A549 (cell line): Measurements from ENCODE around the gene SH3PXD2B. TPM values are rescaled to one million over a fixed set of nuclear protein-coding genes. Genes with fewer than 3 reads are reported as not detected.

Experiments
- ATAC-seq, 2 experiments: fragments of 200-7000 bp in 1 of 2; fragments of >200 bp in 1 of 2; cut with Nextera tagmentation in 1 of 2; cut with Tn5 transposase in 1 of 2; 3 replicates each; pipeline versions ENCODE4 v1.8.0 to v1.9.1; 2018 to 2020; ENCODE audit warnings: mild to moderate bottlenecking in 1 of 2, moderate library complexity in 1 of 2
- CTCF ChIA-PET: fragments of 300-600 bp; sonication (Branson Sonifier 250); formaldehyde crosslinking; extraction: SDS; loops from one replicate; lab custom pipeline; 2021; ENCODE audit warnings: antibody characterized with exemption, inconsistent platforms; lab: Yijun Ruan, JAX
- POLR2A ChIA-PET: fragments of 350-600 bp; formaldehyde crosslinking; extraction: SDS; loops from one replicate; lab custom pipeline; 2021; ENCODE audit warnings: antibody characterized with exemption, inconsistent platforms; lab: Yijun Ruan, JAX
- DNase-seq, 2 experiments: peaks; one replicate each; pipeline versions ENCODE4 v3.0.0 to v3.0.0-alpha.2; 2011 to 2016; ENCODE audit warnings: low read depth in 1 of 2, low spot score in 1 of 2
- FAIRE-seq: peaks from 2 replicates; lab custom pipeline; 2011; peaks lifted over from hg19 to GRCh38; lab: Jason Lieb, UNC
- H3K27ac ChIP-seq, 2 experiments: fragments of >200 bp; sonication (Bioruptor Twin); formaldehyde crosslinking; 3 replicates each; pipeline ENCODE4 v1.5.1; 2016 to 2017
- H3K4me1 ChIP-seq: fragments of >200 bp; sonication (Bioruptor Twin); formaldehyde crosslinking; 3 replicates; pipeline ENCODE4 v1.6.1; 2016
- H3K4me2 ChIP-seq: fragments of >200 bp; sonication (Bioruptor Twin); formaldehyde crosslinking; 3 replicates; pipeline ENCODE4 v1.6.1; 2016
- H3K4me3 ChIP-seq: fragments of >200 bp; sonication (Bioruptor Twin); formaldehyde crosslinking; 3 replicates; pipeline ENCODE4 v1.5.1; 2016
- H3K9me3 ChIP-seq: fragments of >200 bp; sonication (Bioruptor Twin); formaldehyde crosslinking; 3 replicates; pipeline ENCODE4 v1.6.1; 2016
- BCL3 ChIP-seq: fragments of >200 bp; sonication (Bioruptor Twin); formaldehyde crosslinking; IDR thresholded peaks from 3 replicates; pipeline ENCODE4 v1.6.1; 2016
- CBX2 ChIP-seq: fragments of 200-600 bp; sonication (generic); IDR thresholded peaks from 2 replicates; pipeline ENCODE4 v1.6.1; 2016; ENCODE audit warnings: low read depth, mild to moderate bottlenecking, borderline replicate concordance
- EHF ChIP-seq: fragments of 250-450 bp; sonication (Bioruptor Pico); IDR thresholded peaks from 2 replicates; pipeline ENCODE4 v1.5.0; 2020; ENCODE audit warnings: mild to moderate bottlenecking
- EP300 ChIP-seq, 2 experiments: fragments of >200 bp; sonication (Bioruptor Twin); formaldehyde crosslinking; IDR thresholded peaks; 2 replicates in 1 of 2; 3 replicates in 1 of 2; pipeline ENCODE4 v1.6.1; 2016 to 2017
- FOSB ChIP-seq: fragments of 250-450 bp; sonication (Bioruptor Pico); IDR thresholded peaks from 2 replicates; pipeline ENCODE4 v1.5.0; 2020; ENCODE audit warnings: mild to moderate bottlenecking, moderate library complexity
- GATA3 ChIP-seq: IDR thresholded peaks from 2 replicates; pipeline ENCODE4 v1.6.1; 2012; ENCODE audit warnings: borderline replicate concordance
- HDAC2 ChIP-seq: fragments of 200-600 bp; sonication (generic); IDR thresholded peaks from 2 replicates; pipeline ENCODE4 v1.6.1; 2016
- HES2 ChIP-seq: fragments of >200 bp; sonication (Bioruptor Twin); formaldehyde crosslinking; IDR thresholded peaks from 2 replicates; pipeline ENCODE4 v1.6.1; 2016
- HEYL ChIP-seq: fragments of 250-450 bp; sonication (Bioruptor Pico); IDR thresholded peaks from 2 replicates; pipeline ENCODE4 v1.8.0; 2021; ENCODE audit warnings: mild to moderate bottlenecking, moderate library complexity
- HMGXB4 ChIP-seq: fragments of 250-450 bp; sonication (Bioruptor Pico); IDR thresholded peaks from 2 replicates; pipeline ENCODE4 v1.5.0; 2021; ENCODE audit warnings: mild to moderate bottlenecking, moderate library complexity, borderline replicate concordance
- HOXA7 ChIP-seq: fragments of 250-450 bp; sonication (Bioruptor Pico); IDR thresholded peaks from 2 replicates; pipeline ENCODE4 v1.5.0; 2020; ENCODE audit warnings: mild to moderate bottlenecking, moderate library complexity
- JUN ChIP-seq, 2 experiments: fragments of >200 bp; sonication (Bioruptor Twin); formaldehyde crosslinking; IDR thresholded peaks; 2 replicates in 1 of 2; 3 replicates in 1 of 2; pipeline ENCODE4 v1.6.1; 2016 to 2017
- KDM1A ChIP-seq: fragments of 200-600 bp; sonication (generic); IDR thresholded peaks from 2 replicates; pipeline ENCODE4 v1.6.1; 2016; ENCODE audit warnings: low read depth, mild to moderate bottlenecking
- KDM5A ChIP-seq: fragments of 200-600 bp; sonication (generic); IDR thresholded peaks from 2 replicates; pipeline ENCODE4 v1.6.1; 2016; ENCODE audit warnings: antibody characterized with exemption, mild to moderate bottlenecking
- MAX ChIP-seq: IDR thresholded peaks from 2 replicates; pipeline ENCODE4 v1.6.1; 2012
- NFE2L2 ChIP-seq: fragments of 150-350 bp; conservative IDR thresholded peaks from 2 replicates; pipeline ENCODE4 v1.6.1; 2014; ENCODE audit warnings: low read length
- RAD21 ChIP-seq, 2 experiments: fragments of >200 bp in 1 of 2; sonication (Bioruptor Twin) in 1 of 2; formaldehyde crosslinking in 1 of 2; IDR thresholded peaks in 1 of 2; conservative IDR thresholded peaks in 1 of 2; 2 replicates in 1 of 2; 3 replicates in 1 of 2; pipeline ENCODE4 v1.6.1; 2012 to 2018; ENCODE audit warnings: inconsistent platforms in 1 of 2
- RARB ChIP-seq: fragments of 250-450 bp; sonication (Bioruptor Pico); IDR thresholded peaks from 2 replicates; pipeline ENCODE4 v1.8.0; 2021; ENCODE audit warnings: mild to moderate bottlenecking, moderate library complexity
- RFX5 ChIP-seq: fragments of 450-650 bp; IDR thresholded peaks from 2 replicates; pipeline ENCODE4 v1.7.1; 2014; ENCODE audit warnings: antibody characterized with exemption, mild to moderate bottlenecking, moderate library complexity
- SMC3 ChIP-seq: fragments of >200 bp; sonication (Bioruptor Twin); formaldehyde crosslinking; IDR thresholded peaks from 3 replicates; pipeline ENCODE4 v1.6.1; 2018; ENCODE audit warnings: inconsistent platforms
- TP53 ChIP-seq: fragments of 250-450 bp; sonication (Bioruptor Pico); IDR thresholded peaks from 2 replicates; pipeline ENCODE4 v1.5.0; 2021; ENCODE audit warnings: mild to moderate bottlenecking, moderate library complexity
- USF2 ChIP-seq: fragments of 450-650 bp; IDR thresholded peaks from 2 replicates; pipeline ENCODE4 v1.6.1; 2014; ENCODE audit warnings: antibody characterized with exemption
- ZNF302 ChIP-seq: fragments of 250-450 bp; sonication (Bioruptor Pico); IDR thresholded peaks from 2 replicates; pipeline ENCODE4 v1.9.0; 2021; ENCODE audit warnings: inconsistent platforms, mild to moderate bottlenecking, moderate library complexity
- WGBS: methylation state at CpG from one replicate; pipeline ENCODE4 v1.1.6; 2017; ENCODE audit errors: missing lambda C conversion rate; 5-methylcytosine and 5-hydroxymethylcytosine counted together
- polyA plus RNA-seq, 4 experiments: library from polyadenylated mRNA; depleted of rRNA in 3 of 4; stranded (reverse); fragments of >200 nt; fragmentation: RNase III in 1 of 4; extraction: RNeasy Plus Mini Kit Qiagen cat#74134 plus additional on column Dnase treatment in 1 of 4; gene quantifications; 2 replicates in 3 of 4; 3 replicates in 1 of 4; pipeline ENCODE4 v1.2.3, GENCODE V29; 2011 to 2017
- TF ChIP-seq, protein P1 (sequence below): fragments of 150-350 bp; IDR thresholded peaks from 2 replicates; pipeline ENCODE4 v1.6.1; 2014; ENCODE audit warnings: low read depth, mild to moderate bottlenecking, low read length

The SH3PXD2B gene
- polyA plus RNA-seq, 2 of the 4 experiments (the other 2 are of a cell fraction): 15.1 to 15.5 TPM

GRCh38 chr5:172436078-172436878 lies 18.0 kb downstream of the SH3PXD2B start:
- Histone ChIP-seq H3K9me3 (no peaks in the 10 kb centered on the region), H3K4me3 (no peak overlapping the region), H3K4me1 (peaks cover 19% of the 10 kb centered on the region)
- 86% methylated on average over 12 of the region's 12 CpGs for WGBS
- no peak for FAIRE-seq
- no peak for TF ChIP-seq SMC3
- TF ChIP-seq, all 56 proteins: peak for 0
- Histone ChIP-seq H3K4me2 (no peak overlapping the region), H3K27ac (peak overlapping the region in 1 of 2 experiments; percentile 58; a peak in 2 of 6 replicates)
- ATAC-seq (no peak), DNase-seq (no peak)
- ChIA-PET POLR2A (no interaction called here), CTCF (interaction anchor here (1.0 to 4.7 kb wide), 3 partner anchors 9 to 15 kb away, joined by 3 to 39 read pairs (median 4); no protein-coding TSS in a partner anchor)

GRCh38 chr5:172435362-172436077 lies 18.8 kb downstream of the SH3PXD2B start:
- peaks cover 19% of the 10 kb centered on the region for H3K4me1 ChIP-seq
- FAIRE-seq (no peak), DNase-seq (no peak), ATAC-seq (no peak)
- TF ChIP-seq ZNF302 (no peak), RFX5 (no peak), JUN (IDR thresholded peaks at IDR 0.05) (no peak), GATA3 (no peak), CBX2 (no peak), MAX (no peak), HOXA7 (no peak), HEYL (CRISPR knock-in tag) (no peak), BCL3 (no peak), KDM1A (no peak)
- TF ChIP-seq, protein P1, sequence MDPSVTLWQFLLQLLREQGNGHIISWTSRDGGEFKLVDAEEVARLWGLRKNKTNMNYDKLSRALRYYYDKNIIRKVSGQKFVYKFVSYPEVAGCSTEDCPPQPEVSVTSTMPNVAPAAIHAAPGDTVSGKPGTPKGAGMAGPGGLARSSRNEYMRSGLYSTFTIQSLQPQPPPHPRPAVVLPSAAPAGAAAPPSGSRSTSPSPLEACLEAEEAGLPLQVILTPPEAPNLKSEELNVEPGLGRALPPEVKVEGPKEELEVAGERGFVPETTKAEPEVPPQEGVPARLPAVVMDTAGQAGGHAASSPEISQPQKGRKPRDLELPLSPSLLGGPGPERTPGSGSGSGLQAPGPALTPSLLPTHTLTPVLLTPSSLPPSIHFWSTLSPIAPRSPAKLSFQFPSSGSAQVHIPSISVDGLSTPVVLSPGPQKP: no peak
- ChIA-PET POLR2A (no interaction called here), CTCF (interaction anchor here (4.7 kb wide), 1 partner anchor 16 kb away, joined by 39 read pairs; no protein-coding TSS in a partner anchor)
- no peak overlapping the region for H3K4me2 ChIP-seq
- H3K27ac ChIP-seq: no peak overlapping the region
- WGBS: 90% methylated on average over 8 of the region's 8 CpGs
- H3K9me3 ChIP-seq: no peaks in the 10 kb centered on the region
- H3K4me3 ChIP-seq: no peak overlapping the region

- CTCF ChIA-PET: interaction anchor here (1.4 to 4.7 kb wide), 2 partner anchors 12 to 18 kb away, joined by 4 to 39 read pairs; no protein-coding TSS in a partner anchor
- DNase-seq: no peak
- TF ChIP-seq HDAC2 (no peak), RFX5 (no peak), TP53 (CRISPR knock-in tag) (no peak), HMGXB4 (CRISPR knock-in tag) (no peak), ZNF302 (no peak), MAX (no peak), RAD21 (conservative IDR thresholded peaks at IDR 0.05 in 1 of 2, IDR thresholded peaks at IDR 0.05 in 1 of 2) (no peak), KDM5A (no peak), FOSB (CRISPR knock-in tag) (no peak), EP300 (IDR thresholded peaks at IDR 0.05) (no peak), RARB (CRISPR knock-in tag) (no peak), NFE2L2 (no peak), HES2 (no peak), EHF (CRISPR knock-in tag) (no peak), HEYL (CRISPR knock-in tag) (no peak), BCL3 (no peak), USF2 (no peak)
Observed at GRCh38 chr5:172434251-172434650, 20.1 kb downstream of the SH3PXD2B start.

More at GRCh38 chr5:172434251-172434650, 20.1 kb downstream of the SH3PXD2B start:
- no peaks in the 10 kb centered on the region for H3K9me3 ChIP-seq
- FAIRE-seq (no peak), ATAC-seq (no peak)
- POLR2A ChIA-PET: no interaction called here
- no peak overlapping the region for H3K27ac ChIP-seq
- H3K4me2 ChIP-seq: no peak overlapping the region
- peaks cover 19% of the 10 kb centered on the region for H3K4me1 ChIP-seq
- WGBS: 88% methylated on average over 7 of the region's 7 CpGs
- no peak overlapping the region for H3K4me3 ChIP-seq
